ENCODE results near the gene SLC24A3.

DNA sequence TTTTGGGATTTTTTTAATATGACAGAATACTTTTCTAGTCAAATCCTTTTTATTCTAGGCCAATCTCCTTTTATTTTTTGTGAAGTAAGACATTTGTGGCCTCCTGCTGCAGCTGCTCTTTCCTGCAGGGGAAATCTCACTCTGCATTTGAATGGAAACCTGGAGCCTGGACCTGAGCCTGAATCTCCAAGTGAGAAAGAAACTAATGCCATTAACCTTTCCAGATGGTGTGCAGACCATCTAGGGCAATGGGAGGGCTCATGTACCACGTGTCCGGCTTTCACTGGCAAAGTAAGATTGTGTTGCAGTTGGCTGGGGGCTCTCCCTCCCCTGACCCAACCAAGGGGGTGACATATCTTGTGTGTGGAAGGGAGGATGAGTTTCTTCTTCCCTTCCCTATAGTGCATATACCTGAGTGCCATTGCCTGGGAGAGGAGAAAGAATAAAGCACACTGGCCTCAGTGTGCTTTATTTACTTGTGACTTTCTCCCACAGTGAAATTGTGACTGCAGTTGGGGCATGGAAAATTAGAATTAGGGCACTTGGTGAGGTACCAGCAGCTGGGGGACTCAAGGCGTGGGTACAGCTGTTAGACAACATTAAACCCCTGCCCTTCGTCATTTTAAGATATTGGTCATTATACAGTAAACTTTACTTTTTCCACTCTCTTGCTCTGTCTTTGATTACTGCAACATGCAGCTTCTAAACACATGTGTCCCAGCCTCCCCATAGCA is 385.8 kb downstream of the SLC24A3 start:
- TF ChIP-seq, protein P1, sequence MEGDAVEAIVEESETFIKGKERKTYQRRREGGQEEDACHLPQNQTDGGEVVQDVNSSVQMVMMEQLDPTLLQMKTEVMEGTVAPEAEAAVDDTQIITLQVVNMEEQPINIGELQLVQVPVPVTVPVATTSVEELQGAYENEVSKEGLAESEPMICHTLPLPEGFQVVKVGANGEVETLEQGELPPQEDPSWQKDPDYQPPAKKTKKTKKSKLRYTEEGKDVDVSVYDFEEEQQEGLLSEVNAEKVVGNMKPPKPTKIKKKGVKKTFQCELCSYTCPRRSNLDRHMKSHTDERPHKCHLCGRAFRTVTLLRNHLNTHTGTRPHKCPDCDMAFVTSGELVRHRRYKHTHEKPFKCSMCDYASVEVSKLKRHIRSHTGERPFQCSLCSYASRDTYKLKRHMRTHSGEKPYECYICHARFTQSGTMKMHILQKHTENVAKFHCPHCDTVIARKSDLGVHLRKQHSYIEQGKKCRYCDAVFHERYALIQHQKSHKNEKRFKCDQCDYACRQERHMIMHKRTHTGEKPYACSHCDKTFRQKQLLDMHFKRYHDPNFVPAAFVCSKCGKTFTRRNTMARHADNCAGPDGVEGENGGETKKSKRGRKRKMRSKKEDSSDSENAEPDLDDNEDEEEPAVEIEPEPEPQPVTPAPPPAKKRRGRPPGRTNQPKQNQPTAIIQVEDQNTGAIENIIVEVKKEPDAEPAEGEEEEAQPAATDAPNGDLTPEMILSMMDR (IDR thresholded peaks at IDR 0.05): no peak
- TF ChIP-seq POLR2AphosphoS5 (IDR thresholded peaks at IDR 0.05; ENCODE audit: low read depth, low read length) (no peak), SIN3A (IDR thresholded peaks at IDR 0.05; ENCODE audit: borderline replicate concordance, insufficient read depth, low read depth, low read length) (no peak)
- TF ChIP-seq, protein P2, sequence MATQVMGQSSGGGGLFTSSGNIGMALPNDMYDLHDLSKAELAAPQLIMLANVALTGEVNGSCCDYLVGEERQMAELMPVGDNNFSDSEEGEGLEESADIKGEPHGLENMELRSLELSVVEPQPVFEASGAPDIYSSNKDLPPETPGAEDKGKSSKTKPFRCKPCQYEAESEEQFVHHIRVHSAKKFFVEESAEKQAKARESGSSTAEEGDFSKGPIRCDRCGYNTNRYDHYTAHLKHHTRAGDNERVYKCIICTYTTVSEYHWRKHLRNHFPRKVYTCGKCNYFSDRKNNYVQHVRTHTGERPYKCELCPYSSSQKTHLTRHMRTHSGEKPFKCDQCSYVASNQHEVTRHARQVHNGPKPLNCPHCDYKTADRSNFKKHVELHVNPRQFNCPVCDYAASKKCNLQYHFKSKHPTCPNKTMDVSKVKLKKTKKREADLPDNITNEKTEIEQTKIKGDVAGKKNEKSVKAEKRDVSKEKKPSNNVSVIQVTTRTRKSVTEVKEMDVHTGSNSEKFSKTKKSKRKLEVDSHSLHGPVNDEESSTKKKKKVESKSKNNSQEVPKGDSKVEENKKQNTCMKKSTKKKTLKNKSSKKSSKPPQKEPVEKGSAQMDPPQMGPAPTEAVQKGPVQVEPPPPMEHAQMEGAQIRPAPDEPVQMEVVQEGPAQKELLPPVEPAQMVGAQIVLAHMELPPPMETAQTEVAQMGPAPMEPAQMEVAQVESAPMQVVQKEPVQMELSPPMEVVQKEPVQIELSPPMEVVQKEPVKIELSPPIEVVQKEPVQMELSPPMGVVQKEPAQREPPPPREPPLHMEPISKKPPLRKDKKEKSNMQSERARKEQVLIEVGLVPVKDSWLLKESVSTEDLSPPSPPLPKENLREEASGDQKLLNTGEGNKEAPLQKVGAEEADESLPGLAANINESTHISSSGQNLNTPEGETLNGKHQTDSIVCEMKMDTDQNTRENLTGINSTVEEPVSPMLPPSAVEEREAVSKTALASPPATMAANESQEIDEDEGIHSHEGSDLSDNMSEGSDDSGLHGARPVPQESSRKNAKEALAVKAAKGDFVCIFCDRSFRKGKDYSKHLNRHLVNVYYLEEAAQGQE (IDR thresholded peaks at IDR 0.05; ENCODE audit: insufficient read depth in 1 of 2, low read depth in 2 of 2, low read length in 1 of 2): no peak

Data from Panc1 (cell line).